AG09309 (cell line): ENCODE results near the gene HTR3D.
"Not testable (repeated sequence)": the region's sequence is repeated elsewhere in the genome, so short reads cannot be mapped to it uniquely, and the experiment has no call there.

Source experiments
- DNase-seq: peaks from one replicate; pipeline ENCODE4 v3.0.0-alpha.2; 2010; ENCODE audit warnings: low read depth
- H3K4me3 ChIP-seq: 2 replicates; pipeline ENCODE4 v1.5.1; 2011; ENCODE audit warnings: mild to moderate bottlenecking, low read depth, low read length, moderate library complexity; ENCODE audit not compliant: control insufficient read depth
- TF ChIP-seq, protein P1 (sequence below): IDR thresholded peaks from 2 replicates; pipeline ENCODE4 v1.5.1; 2011; ENCODE audit warnings: mild to moderate bottlenecking, low read depth, low read length, inconsistent platforms; ENCODE audit not compliant: insufficient read depth, control insufficient read depth; ENCODE audit errors: missing control alignments

The HTR3D gene

DNA sequence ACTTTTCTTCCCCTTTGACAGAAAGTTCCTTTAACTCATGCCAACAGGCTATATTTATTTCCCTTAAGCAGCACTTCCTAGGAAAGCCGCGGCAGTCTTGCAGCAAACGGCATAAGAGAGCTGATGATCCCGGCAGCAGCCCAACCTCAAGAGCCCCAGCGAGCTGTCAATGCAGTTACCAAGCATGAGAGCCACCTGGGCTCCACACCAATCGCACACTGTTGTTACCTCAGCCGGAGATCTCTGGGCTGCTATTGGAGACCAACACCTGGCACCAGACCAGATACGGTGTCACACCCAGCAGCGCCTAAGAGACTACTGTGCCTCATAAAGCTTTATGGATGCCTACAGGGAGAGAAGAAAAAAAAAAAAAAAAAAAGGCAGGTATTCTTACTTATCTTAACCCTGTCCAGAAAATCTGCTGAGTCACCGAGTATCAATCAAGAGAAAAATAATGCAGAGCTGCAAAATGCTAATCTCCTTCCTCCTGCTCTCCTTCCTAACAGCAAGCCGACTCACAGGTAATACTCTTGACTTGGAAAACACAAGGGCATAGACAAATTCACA is 25.5 kb upstream of the HTR3D start:
- TF ChIP-seq, protein P1, sequence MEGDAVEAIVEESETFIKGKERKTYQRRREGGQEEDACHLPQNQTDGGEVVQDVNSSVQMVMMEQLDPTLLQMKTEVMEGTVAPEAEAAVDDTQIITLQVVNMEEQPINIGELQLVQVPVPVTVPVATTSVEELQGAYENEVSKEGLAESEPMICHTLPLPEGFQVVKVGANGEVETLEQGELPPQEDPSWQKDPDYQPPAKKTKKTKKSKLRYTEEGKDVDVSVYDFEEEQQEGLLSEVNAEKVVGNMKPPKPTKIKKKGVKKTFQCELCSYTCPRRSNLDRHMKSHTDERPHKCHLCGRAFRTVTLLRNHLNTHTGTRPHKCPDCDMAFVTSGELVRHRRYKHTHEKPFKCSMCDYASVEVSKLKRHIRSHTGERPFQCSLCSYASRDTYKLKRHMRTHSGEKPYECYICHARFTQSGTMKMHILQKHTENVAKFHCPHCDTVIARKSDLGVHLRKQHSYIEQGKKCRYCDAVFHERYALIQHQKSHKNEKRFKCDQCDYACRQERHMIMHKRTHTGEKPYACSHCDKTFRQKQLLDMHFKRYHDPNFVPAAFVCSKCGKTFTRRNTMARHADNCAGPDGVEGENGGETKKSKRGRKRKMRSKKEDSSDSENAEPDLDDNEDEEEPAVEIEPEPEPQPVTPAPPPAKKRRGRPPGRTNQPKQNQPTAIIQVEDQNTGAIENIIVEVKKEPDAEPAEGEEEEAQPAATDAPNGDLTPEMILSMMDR: no peak
- DNase-seq: no peak

DNA sequence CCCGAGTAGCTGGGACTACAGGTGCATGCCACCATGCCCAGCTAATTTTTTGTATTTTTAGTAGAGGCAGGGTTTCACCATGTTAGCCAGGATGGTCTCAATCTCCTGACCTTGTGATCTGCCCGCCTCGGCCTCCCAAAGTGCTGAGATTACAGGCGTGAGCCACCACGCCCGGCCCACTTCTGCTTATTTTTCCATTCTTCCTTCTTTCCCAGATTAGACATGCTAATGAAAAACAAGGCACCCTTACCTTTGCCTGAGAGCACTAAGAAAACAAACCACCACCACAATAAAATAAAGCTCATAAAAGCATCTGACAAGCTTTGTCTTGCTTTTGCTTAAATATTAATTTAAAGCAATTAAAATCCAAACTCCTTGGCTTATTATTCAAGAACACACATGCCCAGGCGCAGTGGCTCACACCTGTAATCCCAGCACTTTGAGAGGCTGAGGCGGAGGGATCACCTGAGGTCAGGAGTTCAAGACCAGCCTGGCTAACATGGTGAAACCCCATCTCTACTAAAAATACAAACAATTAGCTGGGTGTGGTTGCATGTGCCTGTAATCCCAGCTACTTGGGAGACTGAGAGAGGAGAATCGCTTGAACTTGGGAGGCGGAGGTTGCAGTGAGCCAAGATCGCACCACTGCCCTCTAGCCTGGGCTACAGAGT is 24.3 kb upstream of the HTR3D start:
- H3K4me3 ChIP-seq, DNase-seq: not testable (repeated sequence)

More for the DNA sequence above, 25.5 kb upstream of the HTR3D start:
- H3K4me3 ChIP-seq: no peak overlapping the region

DNA sequence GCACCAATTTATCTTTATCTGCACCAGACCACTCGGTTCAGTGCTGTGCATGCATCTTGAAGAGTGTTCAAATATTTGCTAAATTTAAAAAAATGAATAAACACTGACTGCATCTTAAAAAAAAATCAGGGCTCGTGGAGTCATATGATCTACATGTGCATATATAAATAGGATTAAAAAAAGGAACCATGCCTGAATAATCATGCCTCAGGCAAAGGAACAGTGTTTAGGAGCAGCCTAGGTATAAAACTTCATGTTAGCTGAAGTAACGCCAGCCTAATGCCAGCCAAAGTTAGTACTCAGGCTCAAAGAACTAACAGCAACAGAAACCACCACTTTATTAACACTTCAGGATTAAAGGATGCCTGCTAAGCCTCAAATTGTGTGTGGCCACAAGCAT is 23.4 kb upstream of the HTR3D start:
- DNase-seq: no peak
- no peak overlapping the region for H3K4me3 ChIP-seq
- TF ChIP-seq, protein P1: no peak

DNA sequence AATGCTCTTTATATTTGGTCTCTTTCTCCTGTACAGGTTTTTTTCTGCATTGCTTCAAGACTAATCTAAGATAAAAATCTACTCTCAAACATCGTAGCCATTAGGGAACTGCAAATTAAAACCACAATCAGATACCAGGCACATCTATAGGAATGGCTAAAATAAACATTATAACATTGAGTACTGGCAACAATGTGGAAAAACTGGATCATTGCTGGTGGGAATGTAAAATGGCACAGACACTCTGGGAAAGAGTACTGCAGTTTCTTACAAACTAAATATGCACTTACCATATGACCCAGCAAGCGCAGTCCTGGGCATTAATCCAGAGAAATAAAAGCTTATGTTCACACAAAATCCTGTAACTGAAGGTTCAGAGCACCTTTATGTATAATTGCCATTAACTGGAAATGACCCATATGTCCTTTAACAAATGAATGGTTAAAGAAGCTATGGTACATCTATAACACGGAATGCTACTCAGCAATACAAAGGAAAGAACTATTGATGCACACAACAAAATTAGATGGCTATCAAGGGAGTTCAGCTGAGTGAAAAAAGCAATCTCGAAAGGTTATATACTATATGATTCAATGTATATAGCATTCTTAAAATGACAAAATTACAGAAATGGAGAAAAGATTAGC is 20.2 kb upstream of the HTR3D start:
- TF ChIP-seq, protein P1: no peak
- DNase-seq: no peak
- H3K4me3 ChIP-seq: no peak overlapping the region

DNA sequence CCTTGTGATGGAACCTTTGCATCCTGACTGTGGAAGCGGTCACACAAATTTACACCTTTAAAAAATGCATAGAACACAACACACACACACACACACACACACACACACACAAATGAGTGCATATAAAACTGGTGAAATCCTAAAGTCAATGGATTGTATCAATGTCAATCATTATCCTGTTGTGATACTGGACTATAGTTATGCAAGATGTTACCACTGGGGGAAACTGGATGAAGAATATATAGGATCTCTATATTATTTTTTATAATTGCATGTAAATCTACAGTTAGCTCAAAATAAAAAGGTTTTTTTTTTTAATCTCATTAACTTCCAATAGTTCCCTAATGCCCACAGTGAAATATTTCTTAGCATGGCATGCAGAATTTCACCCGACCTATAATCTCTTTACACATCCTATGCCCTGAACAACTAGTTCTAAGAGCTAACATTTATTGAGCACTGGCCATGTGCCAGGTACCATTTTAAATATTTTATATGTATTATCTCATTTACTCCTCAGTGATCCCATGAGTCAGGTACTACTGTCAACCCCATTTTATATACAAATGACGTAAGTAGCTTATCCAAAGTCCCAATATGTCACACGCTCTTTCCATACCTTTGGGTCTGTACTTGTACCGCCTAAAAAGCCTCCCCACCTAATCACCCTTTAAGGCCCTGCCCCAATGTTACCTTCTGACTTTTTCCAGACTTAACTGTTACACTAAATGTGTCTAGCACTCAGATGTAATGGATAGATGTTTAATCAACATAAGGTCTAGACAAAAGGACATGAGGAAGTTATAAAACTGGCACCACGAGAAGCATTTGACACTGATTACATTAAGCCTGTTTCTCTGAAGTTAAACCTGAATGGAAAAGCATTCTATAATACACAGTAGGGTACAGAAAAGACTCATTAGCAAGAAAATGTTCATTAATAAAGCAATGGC is 19.3 kb upstream of the HTR3D start:
- H3K4me3 ChIP-seq: no peak overlapping the region
- DNase-seq: no peak
- TF ChIP-seq, protein P1: no peak

DNA sequence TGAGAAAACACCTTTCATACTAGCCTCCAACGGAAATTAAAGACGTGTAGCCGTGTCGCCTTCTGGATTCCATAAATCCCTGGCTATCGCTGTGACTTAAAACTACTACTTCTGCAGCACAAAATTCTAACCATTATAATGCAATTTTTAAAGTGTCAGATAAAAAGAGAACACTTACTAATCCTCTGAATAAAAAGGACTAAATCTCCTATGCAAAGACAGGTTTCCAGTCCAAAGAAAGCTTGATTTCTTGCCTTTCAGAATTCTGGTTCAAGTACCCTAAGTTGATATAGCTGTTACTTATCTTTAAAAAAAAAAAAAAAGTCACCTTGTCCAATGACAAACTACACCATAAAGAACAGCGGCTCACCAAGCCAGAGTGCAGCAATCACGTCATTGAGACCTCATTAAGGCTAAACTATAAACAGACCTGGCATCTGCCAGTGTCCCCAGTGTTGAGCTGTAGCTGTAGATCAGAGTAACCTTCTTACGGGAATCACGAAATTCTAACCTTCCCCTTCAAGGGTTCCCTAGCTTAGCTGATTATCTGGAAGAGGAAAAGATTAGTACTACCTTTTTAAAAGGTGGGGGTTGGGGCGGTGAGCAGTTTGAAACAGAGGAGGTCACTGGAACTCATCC is 16.0 kb upstream of the HTR3D start:
- no peak overlapping the region for H3K4me3 ChIP-seq
- TF ChIP-seq, protein P1: no peak
- DNase-seq: no peak

DNA sequence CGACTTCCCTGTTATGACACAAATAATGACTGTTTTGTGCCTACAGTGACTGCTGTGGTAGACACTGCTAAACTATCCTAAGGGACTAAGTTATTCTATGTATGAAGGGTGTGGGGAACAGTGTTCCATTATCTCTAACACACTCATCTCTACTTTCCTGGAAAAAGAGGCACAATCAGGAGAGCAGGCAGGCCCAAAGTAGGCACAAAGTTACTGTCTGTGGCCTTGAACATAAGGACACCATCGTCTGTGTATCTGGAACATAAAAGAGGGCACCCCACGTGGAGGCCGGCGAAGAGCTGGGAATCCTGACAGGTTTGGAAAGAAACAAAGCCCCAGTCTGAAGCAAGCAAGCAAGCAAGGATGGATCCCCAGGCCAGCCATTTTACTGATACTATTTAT is 15.4 kb upstream of the HTR3D start:
- TF ChIP-seq, protein P1: no peak
- no peak for DNase-seq
- H3K4me3 ChIP-seq: no peak overlapping the region
